HG02885 (cell line): ENCODE data around the gene ACOXL.
A peak's percentile ranks its signal among the peaks of the same experiment; 100 is the strongest.

Experiments
- ATAC-seq: cut with Tn5 transposase; IDR thresholded peaks from one replicate; pipeline ENCODE4 v1.9.1; 2021; ENCODE audit warnings: mild to moderate bottlenecking; ENCODE audit not compliant: unreplicated experiment, poor library complexity

Gene ACOXL

GRCh38 chr2:110869472-110870446 is 137.4 kb downstream of the ACOXL start:
- ATAC-seq, result no peak

- ATAC-seq, result no peak
Observed at GRCh38 chr2:110870545-110870944, 138.2 kb downstream of the ACOXL start.

GRCh38 chr2:110871637-110872036 is 139.3 kb downstream of the ACOXL start:
- ATAC-seq, result no peak

GRCh38 chr2:110872521-110872920 is 140.1 kb downstream of the ACOXL start:
- no peak for ATAC-seq

- ATAC-seq, result no peak
Observed at GRCh38 chr2:110873056-110873502, 140.7 kb downstream of the ACOXL start.

- no peak for ATAC-seq
Observed at GRCh38 chr2:110873597-110874452, 141.5 kb downstream of the ACOXL start.

GRCh38 chr2:110874453-110875383 is 142.3 kb downstream of the ACOXL start:
- peak; percentile 61 for ATAC-seq

GRCh38 chr2:110875384-110875725 is 143.0 kb downstream of the ACOXL start:
- ATAC-seq, result no peak

- no peak for ATAC-seq
Observed at GRCh38 chr2:110876167-110876999, 144.0 kb downstream of the ACOXL start.

- ATAC-seq, result no peak
Observed at GRCh38 chr2:110877031-110877827, 144.9 kb downstream of the ACOXL start.

GRCh38 chr2:110878150-110878549 is 145.8 kb downstream of the ACOXL start:
- no peak for ATAC-seq

- peak; percentile 59 for ATAC-seq
Observed at GRCh38 chr2:110881908-110882307, 149.5 kb downstream of the ACOXL start.

- no peak for ATAC-seq
Observed at GRCh38 chr2:110883406-110883805, 151.0 kb downstream of the ACOXL start.

- ATAC-seq, result no peak
Observed at GRCh38 chr2:110885256-110885655, 152.9 kb downstream of the ACOXL start.

- ATAC-seq, result no peak
Observed at GRCh38 chr2:110886826-110887573, 154.6 kb downstream of the ACOXL start.

- no peak for ATAC-seq
Observed at GRCh38 chr2:110888411-110888810, 156.0 kb downstream of the ACOXL start.

- ATAC-seq, result no peak
Observed at GRCh38 chr2:110891626-110892025, 159.3 kb downstream of the ACOXL start.

- no peak for ATAC-seq
Observed at GRCh38 chr2:110896226-110896625, 163.9 kb downstream of the ACOXL start.
